Duodenal mucosa (tissue), 2 donors: Measurements from ENCODE around the gene SLC6A7.

ENCODE experiments used
- H3K27ac ChIP-seq: one replicate; pipeline ENCODE4 v1.7.0; 2013; ENCODE audit warnings: low read depth, low read length
- H3K27me3 ChIP-seq, 2 donors: one replicate each; pipeline ENCODE4 v1.7.0; 2013; ENCODE audit warnings: low read length in 2 of 2, control low read depth in 1 of 2; ENCODE audit not compliant: insufficient read depth in 2 of 2, control insufficient read depth in 1 of 2
- H3K36me3 ChIP-seq, 2 donors: one replicate each; pipeline ENCODE4 v1.7.0; 2013; ENCODE audit warnings: low read length in 2 of 2, control low read depth in 1 of 2; ENCODE audit not compliant: insufficient read depth in 2 of 2, control insufficient read depth in 1 of 2
- H3K4me1 ChIP-seq, 2 donors: one replicate each; pipeline ENCODE4 v1.7.0; 2013; ENCODE audit warnings: low read length in 2 of 2, control low read depth in 1 of 2; ENCODE audit not compliant: insufficient read depth in 2 of 2, control insufficient read depth in 1 of 2
- H3K4me3 ChIP-seq, 2 donors: one replicate each; pipeline ENCODE4 v1.7.0; 2013; ENCODE audit warnings: low read length in 2 of 2, low read depth in 1 of 2
- H3K9ac ChIP-seq, 2 donors: one replicate each; pipeline ENCODE4 v1.7.0; 2013; ENCODE audit warnings: low read length in 2 of 2, low read depth in 1 of 2
- H3K9me3 ChIP-seq, 2 donors: one replicate each; pipeline ENCODE4 v1.7.0; 2013; ENCODE audit warnings: low read length in 2 of 2, control low read depth in 1 of 2; ENCODE audit not compliant: control insufficient read depth in 1 of 2

The SLC6A7 gene

GRCh38 chr5:150173161-150173560, 16.7 kb upstream of the SLC6A7 start:
- Histone ChIP-seq H3K36me3 (peaks cover 3 to 30% of the 10 kb centered on the region in 2 donors), H3K4me3 (peak overlapping the region in 1 of 2 donors; percentile 3), H3K9ac (no peak overlapping the region), H3K27me3 (peaks cover 0 to 3% of the 10 kb centered on the region in 2 donors), H3K27ac (no peak overlapping the region), H3K9me3 (no peaks in the 10 kb centered on the region), H3K4me1 (peaks cover 72 to 83% of the 10 kb centered on the region in 2 donors)

DNA sequence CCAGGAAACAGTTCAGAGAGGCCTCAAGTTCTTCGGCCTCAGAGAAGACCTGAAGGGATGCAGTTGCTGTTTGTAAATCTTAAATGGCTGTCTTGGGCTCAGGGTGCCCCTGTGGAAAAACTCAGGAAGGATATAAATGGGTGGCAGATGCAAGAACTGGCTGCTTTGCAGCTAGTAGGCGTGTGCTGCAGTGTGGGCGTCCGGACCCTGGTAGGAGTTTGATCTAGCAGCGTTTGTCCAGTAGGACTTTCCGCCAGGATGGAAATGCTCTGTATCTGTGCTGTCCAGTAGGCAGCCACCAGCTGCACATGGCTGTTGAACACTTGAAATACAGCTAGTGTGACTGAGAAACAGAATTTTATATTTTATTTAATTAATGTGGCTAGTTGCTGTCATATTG, 15.6 kb upstream of the SLC6A7 start:
- Histone ChIP-seq H3K9me3 (no peaks in the 10 kb centered on the region), H3K9ac (no peak overlapping the region), H3K4me1 (peaks cover 72 to 86% of the 10 kb centered on the region in 2 donors), H3K27me3 (peaks cover 0 to 2% of the 10 kb centered on the region in 2 donors), H3K4me3 (no peak overlapping the region), H3K27ac (no peak overlapping the region), H3K36me3 (peaks cover 9 to 30% of the 10 kb centered on the region in 2 donors)

- Histone ChIP-seq H3K36me3 (peaks cover 12 to 30% of the 10 kb centered on the region in 2 donors), H3K4me1 (peaks cover 75 to 87% of the 10 kb centered on the region in 2 donors), H3K4me3 (no peak overlapping the region), H3K9me3 (no peaks in the 10 kb centered on the region), H3K27ac (no peak overlapping the region), H3K9ac (no peak overlapping the region), H3K27me3 (no peaks in the 10 kb centered on the region)
Measured at GRCh38 chr5:150175076-150175475, 14.8 kb upstream of the SLC6A7 start.

- Histone ChIP-seq H3K4me1 (peaks cover 78 to 88% of the 10 kb centered on the region in 2 donors), H3K9ac (no peak overlapping the region), H3K9me3 (no peaks in the 10 kb centered on the region), H3K36me3 (peaks cover 12 to 30% of the 10 kb centered on the region in 2 donors), H3K27me3 (no peaks in the 10 kb centered on the region), H3K27ac (no peak overlapping the region), H3K4me3 (no peak overlapping the region)
Measured at GRCh38 chr5:150175536-150175935, 14.3 kb upstream of the SLC6A7 start.

- Histone ChIP-seq H3K27ac (no peak overlapping the region), H3K9me3 (no peaks in the 10 kb centered on the region), H3K4me1 (peaks cover 82 to 89% of the 10 kb centered on the region in 2 donors), H3K9ac (no peak overlapping the region), H3K36me3 (peaks cover 9 to 20% of the 10 kb centered on the region in 2 donors), H3K4me3 (no peak overlapping the region), H3K27me3 (no peaks in the 10 kb centered on the region)
Measured at GRCh38 chr5:150176745-150177477, 13.0 kb upstream of the SLC6A7 start.

GRCh38 chr5:150177721-150178120, 12.1 kb upstream of the SLC6A7 start:
- no peaks in the 10 kb centered on the region for H3K27me3 ChIP-seq
- no peaks in the 10 kb centered on the region for H3K9me3 ChIP-seq
- peaks cover 82 to 90% of the 10 kb centered on the region in 2 donors for H3K4me1 ChIP-seq
- H3K36me3 ChIP-seq = peaks cover 9 to 18% of the 10 kb centered on the region in 2 donors
- H3K27ac ChIP-seq = no peak overlapping the region
- H3K4me3 ChIP-seq = no peak overlapping the region
- no peak overlapping the region for H3K9ac ChIP-seq

DNA sequence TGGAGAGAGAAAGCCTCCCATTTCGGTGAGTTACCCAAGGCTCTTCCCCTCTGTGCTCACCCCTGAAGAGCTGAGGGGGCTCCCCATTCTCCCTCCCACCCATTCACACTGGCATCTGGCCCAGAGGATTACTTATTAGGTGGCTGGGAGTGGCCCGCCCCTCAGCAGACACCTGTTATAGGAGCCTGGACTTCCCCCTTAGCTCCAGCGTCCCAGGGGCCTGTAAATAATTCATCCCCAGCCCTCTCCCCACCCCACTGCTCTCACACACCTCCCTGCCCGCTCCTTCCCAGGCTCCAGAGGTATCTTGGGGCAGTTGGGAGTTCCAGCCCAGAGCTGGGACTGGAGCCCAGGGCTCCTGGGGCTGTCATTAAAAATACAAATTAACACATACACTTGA, 11.6 kb upstream of the SLC6A7 start:
- Histone ChIP-seq H3K4me3 (no peak overlapping the region), H3K9ac (no peak overlapping the region), H3K27ac (no peak overlapping the region), H3K27me3 (no peaks in the 10 kb centered on the region), H3K36me3 (peaks cover 13 to 19% of the 10 kb centered on the region in 2 donors), H3K9me3 (no peaks in the 10 kb centered on the region), H3K4me1 (peaks cover 82 to 90% of the 10 kb centered on the region in 2 donors)

- peak overlapping the region; percentile 5 for H3K27ac ChIP-seq
- peaks cover 11 to 13% of the 10 kb centered on the region in 2 donors for H3K36me3 ChIP-seq
- H3K27me3 ChIP-seq = no peaks in the 10 kb centered on the region
- H3K9me3 ChIP-seq = no peaks in the 10 kb centered on the region
- H3K9ac ChIP-seq = peak overlapping the region; percentile 11 to 25
- no peak overlapping the region for H3K4me3 ChIP-seq
- peaks cover 82 to 90% of the 10 kb centered on the region in 2 donors for H3K4me1 ChIP-seq
Measured at GRCh38 chr5:150179019-150179620, 10.7 kb upstream of the SLC6A7 start.

- peaks cover 5 to 13% of the 10 kb centered on the region in 2 donors for H3K36me3 ChIP-seq
- H3K9ac ChIP-seq = peak overlapping the region; percentile 24 to 25
- no peaks in the 10 kb centered on the region for H3K27me3 ChIP-seq
- H3K4me3 ChIP-seq = no peak overlapping the region
- no peaks in the 10 kb centered on the region for H3K9me3 ChIP-seq
- H3K27ac ChIP-seq = peak overlapping the region; percentile 60
- H3K4me1 ChIP-seq = peaks cover 85 to 98% of the 10 kb centered on the region in 2 donors
Measured at GRCh38 chr5:150180241-150181026, 9.4 kb upstream of the SLC6A7 start.

GRCh38 chr5:150181027-150181426, 8.8 kb upstream of the SLC6A7 start:
- Histone ChIP-seq H3K4me1 (peaks cover 85 to 98% of the 10 kb centered on the region in 2 donors), H3K36me3 (peaks cover 5 to 13% of the 10 kb centered on the region in 2 donors), H3K27ac (peak overlapping the region; percentile 60), H3K9ac (peak overlapping the region in 1 of 2 donors; percentile 25), H3K4me3 (no peak overlapping the region), H3K27me3 (no peaks in the 10 kb centered on the region), H3K9me3 (no peaks in the 10 kb centered on the region)
